BLaER1 (cell line): ENCODE measurements around the gene ZCCHC24.

Experiments
- H3K27ac ChIP-seq: shearing (Covaris generic); formaldehyde crosslinking; 2 replicates; pipeline ENCODE4 v1.8.1; 2022
- H3K27me3 ChIP-seq: shearing (Covaris generic); formaldehyde crosslinking; 2 replicates; pipeline ENCODE4 v1.8.1; 2022
- H3K36me3 ChIP-seq: shearing (Covaris generic); formaldehyde crosslinking; 2 replicates; pipeline ENCODE4 v1.8.1; 2022
- H3K4me1 ChIP-seq: shearing (Covaris generic); formaldehyde crosslinking; 2 replicates; pipeline ENCODE4 v1.8.1; 2022
- H3K4me2 ChIP-seq: shearing (Covaris generic); formaldehyde crosslinking; 2 replicates; pipeline ENCODE4 v1.8.1; 2022
- H3K4me3 ChIP-seq: shearing (Covaris generic); formaldehyde crosslinking; 2 replicates; pipeline ENCODE4 v1.8.1; 2022
- H3K9ac ChIP-seq: shearing (Covaris generic); formaldehyde crosslinking; 2 replicates; pipeline ENCODE4 v1.8.1; 2022
- H3K9me3 ChIP-seq: shearing (Covaris generic); formaldehyde crosslinking; 2 replicates; pipeline ENCODE4 v1.8.1; 2022
- H4K20me1 ChIP-seq: shearing (Covaris generic); formaldehyde crosslinking; 2 replicates; pipeline ENCODE4 v1.8.1; 2022
- Cebpa-rat ChIP-seq: shearing (Covaris generic); IDR thresholded peaks from 2 replicates; pipeline ENCODE4 v1.8.1; 2022

Gene ZCCHC24

GRCh38 chr10:79424221-79425073 lies 21.0 kb downstream of the ZCCHC24 start:
- no peak overlapping the region for H3K9ac ChIP-seq
- no peaks in the 10 kb centered on the region for H4K20me1 ChIP-seq
- TF ChIP-seq Cebpa-rat: no peak
- H3K4me1 ChIP-seq: no peaks in the 10 kb centered on the region; the same call in 1 of the 2 replicates
- peaks cover 34% of the 10 kb centered on the region for H3K36me3 ChIP-seq
- no peak overlapping the region for H3K27ac ChIP-seq
- H3K9me3 ChIP-seq: no peaks in the 10 kb centered on the region
- H3K4me3 ChIP-seq: no peak overlapping the region
- no peak overlapping the region for H3K4me2 ChIP-seq
- no peaks in the 10 kb centered on the region for H3K27me3 ChIP-seq

- H3K9ac ChIP-seq: no peak overlapping the region
- no peaks in the 10 kb centered on the region for H3K9me3 ChIP-seq
- H3K4me2 ChIP-seq: no peak overlapping the region
- peak overlapping the region; percentile 41; the same call in 1 of the 2 replicates for H3K27ac ChIP-seq
- H3K4me3 ChIP-seq: no peak overlapping the region
- peaks cover 27% of the 10 kb centered on the region for H3K36me3 ChIP-seq
- H3K4me1 ChIP-seq: no peaks in the 10 kb centered on the region; the same call in 1 of the 2 replicates
- no peak for TF ChIP-seq Cebpa-rat
- H4K20me1 ChIP-seq: no peaks in the 10 kb centered on the region
- H3K27me3 ChIP-seq: no peaks in the 10 kb centered on the region
Measured at GRCh38 chr10:79422178-79422892, 23.1 kb downstream of the ZCCHC24 start.

GRCh38 chr10:79420974-79421688 lies 24.3 kb downstream of the ZCCHC24 start:
- Histone ChIP-seq H3K9ac (no peak overlapping the region), H4K20me1 (no peaks in the 10 kb centered on the region), H3K9me3 (no peaks in the 10 kb centered on the region), H3K4me1 (no peaks in the 10 kb centered on the region; the same call in 1 of the 2 replicates), H3K27ac (peak overlapping the region; percentile 59; the same call in 1 of the 2 replicates), H3K27me3 (no peaks in the 10 kb centered on the region), H3K4me3 (no peak overlapping the region), H3K4me2 (no peak overlapping the region; the same call in none of the 2 replicates), H3K36me3 (peaks cover 27% of the 10 kb centered on the region)
- TF ChIP-seq Cebpa-rat: no peak

GRCh38 chr10:79418886-79419595 lies 26.4 kb downstream of the ZCCHC24 start:
- TF ChIP-seq Cebpa-rat: no peak

GRCh38 chr10:79418274-79418673 lies 27.1 kb downstream of the ZCCHC24 start:
- Histone ChIP-seq H3K9me3 (no peaks in the 10 kb centered on the region), H3K36me3 (0 out of 2 replicates have a peak, but pooled peaks cover 5% of the 10 kb centered on the region), H3K4me3 (no peak overlapping the region), H3K9ac (no peak overlapping the region; the same call in 1 of the 2 replicates), H3K4me1 (no peaks in the 10 kb centered on the region; the same call in 1 of the 2 replicates), H3K27ac (peak overlapping the region; percentile 67), H3K27me3 (no peaks in the 10 kb centered on the region), H3K4me2 (no peak overlapping the region; the same call in 1 of the 2 replicates), H4K20me1 (no peaks in the 10 kb centered on the region)
- TF ChIP-seq Cebpa-rat: no peak

More at GRCh38 chr10:79418886-79419595, 26.4 kb downstream of the ZCCHC24 start:
- H3K4me1 ChIP-seq: no peaks in the 10 kb centered on the region; the same call in 1 of the 2 replicates
- H3K36me3 ChIP-seq: 0 out of 2 replicates have a peak, but pooled peaks cover 6% of the 10 kb centered on the region
- no peaks in the 10 kb centered on the region for H3K27me3 ChIP-seq
- peak overlapping the region; percentile 67 for H3K27ac ChIP-seq
- no peaks in the 10 kb centered on the region for H4K20me1 ChIP-seq
- no peak overlapping the region; the same call in none of the 2 replicates for H3K4me2 ChIP-seq
- H3K4me3 ChIP-seq: no peak overlapping the region
- no peak overlapping the region; the same call in 1 of the 2 replicates for H3K9ac ChIP-seq
- no peaks in the 10 kb centered on the region for H3K9me3 ChIP-seq

GRCh38 chr10:79417731-79418130 lies 27.7 kb downstream of the ZCCHC24 start:
- Histone ChIP-seq H3K9ac (no peak overlapping the region), H3K4me1 (no peaks in the 10 kb centered on the region; the same call in 1 of the 2 replicates), H3K4me3 (no peak overlapping the region), H3K27me3 (no peaks in the 10 kb centered on the region), H3K36me3 (0 out of 2 replicates have a peak, but pooled peaks cover 5% of the 10 kb centered on the region), H3K9me3 (no peaks in the 10 kb centered on the region), H4K20me1 (no peaks in the 10 kb centered on the region), H3K4me2 (no peak overlapping the region), H3K27ac (peak overlapping the region; percentile 67)
- no peak for TF ChIP-seq Cebpa-rat

- H4K20me1 ChIP-seq: no peaks in the 10 kb centered on the region
- peak overlapping the region; percentile 67 for H3K27ac ChIP-seq
- H3K9me3 ChIP-seq: no peaks in the 10 kb centered on the region
- no peak overlapping the region for H3K4me3 ChIP-seq
- no peak for TF ChIP-seq Cebpa-rat
- no peaks in the 10 kb centered on the region; the same call in 1 of the 2 replicates for H3K4me1 ChIP-seq
- H3K9ac ChIP-seq: no peak overlapping the region
- no peak overlapping the region; the same call in 1 of the 2 replicates for H3K4me2 ChIP-seq
- no peaks in the 10 kb centered on the region for H3K27me3 ChIP-seq
- H3K36me3 ChIP-seq: 0 out of 2 replicates have a peak, but pooled peaks cover 5% of the 10 kb centered on the region
Measured at GRCh38 chr10:79417266-79417665, 28.2 kb downstream of the ZCCHC24 start.

- Histone ChIP-seq H3K4me1 (no peaks in the 10 kb centered on the region; the same call in 1 of the 2 replicates), H3K27me3 (no peaks in the 10 kb centered on the region), H4K20me1 (no peaks in the 10 kb centered on the region), H3K4me2 (no peak overlapping the region; the same call in 1 of the 2 replicates), H3K36me3 (0 out of 2 replicates have a peak, but pooled peaks cover 5% of the 10 kb centered on the region), H3K4me3 (no peak overlapping the region), H3K27ac (peak overlapping the region; percentile 67), H3K9me3 (no peaks in the 10 kb centered on the region), H3K9ac (no peak overlapping the region)
- TF ChIP-seq Cebpa-rat: no peak
Measured at GRCh38 chr10:79416578-79417255, 28.7 kb downstream of the ZCCHC24 start.
